Stomach (tissue), 9 donors: Measurements from ENCODE around the gene DNM3. TPM values are rescaled to one million over a fixed set of nuclear protein-coding genes. Genes with fewer than 3 reads are reported as not detected.
A peak's percentile ranks its signal among the peaks of the same experiment; 100 is the strongest.

Experiments
- DNase-seq, 2 donors: peaks; one replicate each; pipeline versions ENCODE4 v3.0.0 to v3.0.0-alpha.2; 2013 to 2019
- H3K27ac ChIP-seq, 5 donors: fragments of 200-600 bp in 4 of 5; sonication (generic) in 4 of 5; one replicate each; pipeline ENCODE4 v1.5.1; 2013 to 2019; ENCODE audit warnings: mild to moderate bottlenecking in 1 of 5, moderate library complexity in 1 of 5
- H3K27me3 ChIP-seq, 3 donors: fragments of 200-600 bp; sonication (generic); one replicate each; pipeline ENCODE4 v1.5.1; 2017 to 2019; ENCODE audit warnings: mixed run types in 1 of 3
- H3K36me3 ChIP-seq, 4 donors: fragments of 200-600 bp; sonication (generic); 1 replicate in 3 of 4; 2 replicates in 1 of 4; pipeline ENCODE4 v1.5.1; 2016 to 2019
- H3K4me1 ChIP-seq, 4 donors: fragments of 200-600 bp; sonication (generic); one replicate each; pipeline ENCODE4 v1.5.1; 2016 to 2019
- H3K4me3 ChIP-seq, 4 donors: fragments of 200-600 bp; sonication (generic) in 3 of 4; one replicate each; pipeline ENCODE4 v1.5.1; 2016 to 2019; ENCODE audit warnings: mild to moderate bottlenecking in 1 of 4
- H3K9me3 ChIP-seq, 4 donors: fragments of 200-600 bp; sonication (generic); one replicate each; pipeline ENCODE4 v1.5.1; 2016 to 2019
- CTCF ChIP-seq, 7 experiments: fragments of 450-650 bp in 4 of 7; fragments of 200-600 bp in 3 of 7; sonication (generic) in 3 of 7; IDR thresholded peaks; one replicate each; pipeline ENCODE4 v1.5.1; 2016 to 2019; ENCODE audit warnings: antibody characterized with exemption in 7 of 7, control low read depth in 2 of 7, mild to moderate bottlenecking in 1 of 7
- EP300 ChIP-seq: sonication (generic); formaldehyde crosslinking; IDR thresholded peaks from one replicate; pipeline ENCODE4 v1.6.1; 2017; ENCODE audit warnings: antibody characterized with exemption
- POLR2A ChIP-seq, 4 donors: fragments of 450-650 bp; IDR thresholded peaks; one replicate each; pipeline ENCODE4 v1.6.1; 2016; ENCODE audit warnings: antibody characterized with exemption in 4 of 4, control low read depth in 2 of 4, mild to moderate bottlenecking in 1 of 4, moderate library complexity in 1 of 4
- POLR2AphosphoS5 ChIP-seq, 3 donors: sonication (generic); formaldehyde crosslinking; IDR thresholded peaks; one replicate each; pipeline ENCODE4 v1.6.1; 2016; ENCODE audit warnings: antibody characterized with exemption in 3 of 3
- WGBS, 5 donors: extraction: QIAGEN DNeasy Blood & Tissue Kit in 3 of 5; methylation state at CpG; one replicate each; pipeline versions ENCODE4 v1.1.5 to v1.1.7; 2013 to 2018; 5-methylcytosine and 5-hydroxymethylcytosine counted together
- intact Hi-C: fragments of 100-400 bp; cut with DNase I; formaldehyde crosslinking; loops from one replicate; pipeline ENCODE4 v1.15.1; 2023; ENCODE audit warnings: low total_unique reads
- polyA plus RNA-seq, 3 donors: library from polyadenylated mRNA; stranded (reverse); fragments of 200-250 nt; gene quantifications; one replicate each; pipeline ENCODE4 v1.2.3, GENCODE V29; 2013
- total RNA-seq, 5 donors: library from RNA; depleted of rRNA; stranded (reverse); fragments of >200 nt; gene quantifications; one replicate each; pipeline versions ENCODE4 v1.1.0 to v1.2.3, GENCODE V29; 2014 to 2016
- donor health status: healthy with polysubstance abuse.
- donor health status: Bipolar disorder and iron deficiency.
- donor health status: healthy.

DNM3 gene
- total and polyA plus RNA-seq, 8 donors, result 0.58 to 13.8 (median 2.2) TPM

- H3K4me3 ChIP-seq, result no peak overlapping the region
- peak in 1 of 2 donors; percentile 77 for DNase-seq
- H3K27ac ChIP-seq, result peak overlapping the region in 4 of 5 donors; percentile 17 to 57 (median 33)
- peaks cover 4 to 12% (median 10%) of the 10 kb centered on the region in 4 donors for H3K4me1 ChIP-seq
- H3K36me3 ChIP-seq, result no peaks in the 10 kb centered on the region
- TF ChIP-seq POLR2A (IDR thresholded peaks at IDR 0.05), result no peak
- peak in 1 of 3 donors; percentile 39 for TF ChIP-seq POLR2AphosphoS5 (IDR thresholded peaks at IDR 0.05)
- TF ChIP-seq EP300, result no peak
- no peak for TF ChIP-seq CTCF (IDR thresholded peaks at IDR 0.05)
- H3K27me3 ChIP-seq, result no peaks in the 10 kb centered on the region
- 21 to 46% (median 38%) methylated on average over 4 of the region's 4 CpGs for WGBS, 5 donors
- H3K9me3 ChIP-seq, result no peaks in the 10 kb centered on the region
- intact Hi-C loops, result no loop called here
These were observed 326.7 kb downstream of the DNM3 start for GRCh38 chr1:172167796-172168596.

- H3K4me3 ChIP-seq, result no peak overlapping the region
- WGBS, 5 donors, result 34 to 72% (median 55%) methylated on average over 2 of the region's 2 CpGs
- intact Hi-C loops, result no loop called here
- H3K36me3 ChIP-seq, result no peaks in the 10 kb centered on the region
- no peak for TF ChIP-seq CTCF (IDR thresholded peaks at IDR 0.05)
- TF ChIP-seq EP300, result no peak
- TF ChIP-seq POLR2A (IDR thresholded peaks at IDR 0.05), result no peak
- no peak for DNase-seq
- no peaks in the 10 kb centered on the region for H3K27me3 ChIP-seq
- peak overlapping the region in 4 of 5 donors; percentile 17 to 57 (median 33) for H3K27ac ChIP-seq
- no peaks in the 10 kb centered on the region for H3K9me3 ChIP-seq
- H3K4me1 ChIP-seq, result peaks cover 4 to 12% (median 10%) of the 10 kb centered on the region in 4 donors
These were observed 327.2 kb downstream of the DNM3 start for GRCh38 chr1:172168597-172168872.

- H3K4me1 ChIP-seq, result peaks cover 4 to 12% (median 10%) of the 10 kb centered on the region in 4 donors
- H3K36me3 ChIP-seq, result no peaks in the 10 kb centered on the region
- TF ChIP-seq POLR2A (IDR thresholded peaks at IDR 0.05), result no peak
- TF ChIP-seq CTCF (IDR thresholded peaks at IDR 0.05), result no peak
- no peak for TF ChIP-seq EP300
- no peak for TF ChIP-seq POLR2AphosphoS5 (IDR thresholded peaks at IDR 0.05)
- DNase-seq, result no peak
- no peaks in the 10 kb centered on the region for H3K27me3 ChIP-seq
- H3K27ac ChIP-seq, result peak overlapping the region in 1 of 5 donors; percentile 10
- no peaks in the 10 kb centered on the region for H3K9me3 ChIP-seq
- H3K4me3 ChIP-seq, result no peak overlapping the region
- intact Hi-C loops, result no loop called here
These were observed 328.5 kb downstream of the DNM3 start for GRCh38 chr1:172169836-172170235.

GRCh38 chr1:172172352-172172831 is 331.1 kb downstream of the DNM3 start:
- TF ChIP-seq POLR2AphosphoS5 (IDR thresholded peaks at IDR 0.05) (no peak), EP300 (no peak), CTCF (IDR thresholded peaks at IDR 0.05) (no peak), POLR2A (IDR thresholded peaks at IDR 0.05) (no peak)
- H3K9me3 ChIP-seq, result no peaks in the 10 kb centered on the region
- H3K27me3 ChIP-seq, result no peaks in the 10 kb centered on the region
- H3K27ac ChIP-seq, result no peak overlapping the region
- H3K36me3 ChIP-seq, result no peaks in the 10 kb centered on the region
- intact Hi-C loops, result no loop called here
- H3K4me1 ChIP-seq, result peaks cover 4 to 15% (median 11%) of the 10 kb centered on the region in 4 donors
- 85 to 95% (median 91%) methylated on average over 5 of the region's 5 CpGs for WGBS, 5 donors
- DNase-seq, result no peak
- H3K4me3 ChIP-seq, result no peak overlapping the region
